IMR-90 (cell line): Measurements from ENCODE around the gene KIAA1328.

Experiments
- BHLHE40 ChIP-seq: fragments of 150-350 bp; IDR thresholded peaks from 2 replicates; pipeline ENCODE4 v1.6.1; 2016; ENCODE audit warnings: mild to moderate bottlenecking, low read depth, low read length
- CHD1 ChIP-seq: IDR thresholded peaks from 2 replicates; pipeline ENCODE4 v1.6.1; 2012; ENCODE audit warnings: low read depth, low read length, improper control_type of control experiment
- CTCF ChIP-seq: conservative IDR thresholded peaks from 2 replicates; pipeline ENCODE4 v1.5.1; 2012; ENCODE audit warnings: mild to moderate bottlenecking, low read depth, low read length, improper control_type of control experiment
- ELK1 ChIP-seq: fragments of 150-350 bp; IDR thresholded peaks from 2 replicates; pipeline ENCODE4 v1.6.1; 2016; ENCODE audit warnings: low read depth, mild to moderate bottlenecking, low read length, moderate library complexity, borderline replicate concordance
- NFE2L2 ChIP-seq: fragments of 150-350 bp; IDR thresholded peaks from 2 replicates; pipeline ENCODE4 v1.6.1; 2016; ENCODE audit warnings: low read depth, mild to moderate bottlenecking, low read length
- POLR2A ChIP-seq: IDR thresholded peaks from 2 replicates; pipeline ENCODE4 v1.6.1; 2012; ENCODE audit warnings: mild to moderate bottlenecking, low read depth, low read length
- RAD21 ChIP-seq: IDR thresholded peaks from 2 replicates; pipeline ENCODE4 v1.6.1; 2012; ENCODE audit warnings: low read length, improper control_type of control experiment
- RCOR1 ChIP-seq: IDR thresholded peaks from 2 replicates; pipeline ENCODE4 v1.6.1; 2012; ENCODE audit warnings: mild to moderate bottlenecking, low read length, improper control_type of control experiment; ENCODE audit not compliant: insufficient replicate concordance
- SMC3 ChIP-seq: fragments of 150-350 bp; IDR thresholded peaks from 2 replicates; pipeline ENCODE4 v1.6.1; 2016; ENCODE audit warnings: low read depth, mild to moderate bottlenecking, antibody characterized with exemption, low read length, moderate library complexity

GRCh38 chr18:37238282-37239108 is 409.6 kb downstream of the KIAA1328 start:
- TF ChIP-seq CTCF (no peak), BHLHE40 (no peak), POLR2A (no peak), ELK1 (no peak), CHD1 (no peak), RCOR1 (no peak), SMC3 (no peak), RAD21 (no peak), NFE2L2 (no peak)
